ENCODE results near the gene ERC1. TPM values are rescaled to one million over a fixed set of nuclear protein-coding genes. Genes with fewer than 3 reads are reported as not detected.

Gene ERC1
- total RNA-seq, 1 donor, result 17.2 TPM

- no peak for DNase-seq (ENCODE audit: low read depth in 2 of 3, low spot score in 2 of 3)
Observed at GRCh38 chr12:1422604-1423315, 431.7 kb downstream of the ERC1 start.

GRCh38 chr12:1424674-1425395 is 433.8 kb downstream of the ERC1 start:
- DNase-seq (ENCODE audit: low read depth in 2 of 3, low spot score in 2 of 3), result no peak

- no peak for DNase-seq (ENCODE audit: low read depth in 2 of 3, low spot score in 2 of 3)
Observed at GRCh38 chr12:1425396-1425729, 434.3 kb downstream of the ERC1 start.

GRCh38 chr12:1428671-1429070 is 437.6 kb downstream of the ERC1 start:
- no peak for DNase-seq (ENCODE audit: low read depth in 2 of 3, low spot score in 2 of 3)

GRCh38 chr12:1429980-1430379 is 439.0 kb downstream of the ERC1 start:
- DNase-seq (ENCODE audit: low read depth in 2 of 3, low spot score in 2 of 3), result no peak

- no peak for DNase-seq (ENCODE audit: low read depth in 2 of 3, low spot score in 2 of 3)
Observed at GRCh38 chr12:1434296-1434955, 443.4 kb downstream of the ERC1 start.

- no peak for DNase-seq (ENCODE audit: low read depth in 2 of 3, low spot score in 2 of 3)
Observed at GRCh38 chr12:1435044-1435443, 444.0 kb downstream of the ERC1 start.

- no peak for DNase-seq (ENCODE audit: low read depth in 2 of 3, low spot score in 2 of 3)
Observed at GRCh38 chr12:1435456-1435855, 444.4 kb downstream of the ERC1 start.

- DNase-seq (ENCODE audit: low read depth in 2 of 3, low spot score in 2 of 3), result no peak
Observed at GRCh38 chr12:1436015-1436414, 445.0 kb downstream of the ERC1 start.

- DNase-seq (ENCODE audit: low read depth in 2 of 3, low spot score in 2 of 3), result no peak
Observed at GRCh38 chr12:1436981-1437380, 446.0 kb downstream of the ERC1 start.

- no peak for DNase-seq (ENCODE audit: low read depth in 2 of 3, low spot score in 2 of 3)
Observed at GRCh38 chr12:1439201-1439600, 448.2 kb downstream of the ERC1 start.

GRCh38 chr12:1439687-1440086 is 448.7 kb downstream of the ERC1 start:
- no peak for DNase-seq (ENCODE audit: low read depth in 2 of 3, low spot score in 2 of 3)

GRCh38 chr12:1443421-1444141 is 452.6 kb downstream of the ERC1 start:
- DNase-seq (ENCODE audit: low read depth in 2 of 3, low spot score in 2 of 3), result no peak

- no peak for DNase-seq (ENCODE audit: low read depth in 2 of 3, low spot score in 2 of 3)
Observed at GRCh38 chr12:1444142-1444516, 453.1 kb downstream of the ERC1 start.

- no peak for DNase-seq (ENCODE audit: low read depth in 2 of 3, low spot score in 2 of 3)
Observed at GRCh38 chr12:1445807-1446206, 454.8 kb downstream of the ERC1 start.

- DNase-seq (ENCODE audit: low read depth in 2 of 3, low spot score in 2 of 3), result no peak
Observed at GRCh38 chr12:1448336-1448735, 457.3 kb downstream of the ERC1 start.

- no peak for DNase-seq (ENCODE audit: low read depth in 2 of 3, low spot score in 2 of 3)
Observed at GRCh38 chr12:1453810-1454209, 462.8 kb downstream of the ERC1 start.

GRCh38 chr12:1456885-1457284 is 465.9 kb downstream of the ERC1 start:
- no peak for DNase-seq (ENCODE audit: low read depth in 2 of 3, low spot score in 2 of 3)

- DNase-seq (ENCODE audit: low read depth in 2 of 3, low spot score in 2 of 3), result no peak
Observed at GRCh38 chr12:1457901-1458300, 466.9 kb downstream of the ERC1 start.

GRCh38 chr12:1459339-1459738 is 468.3 kb downstream of the ERC1 start:
- DNase-seq (ENCODE audit: low read depth in 2 of 3, low spot score in 2 of 3), result no peak
